Measurements from ENCODE around the gene BCL11B. TPM values are rescaled to one million over a fixed set of nuclear protein-coding genes. Genes with fewer than 3 reads are reported as not detected.

Gene BCL11B
- polyA plus RNA-seq, 3 donors = 0.11 to 0.28 (median 0.13) TPM

DNA sequence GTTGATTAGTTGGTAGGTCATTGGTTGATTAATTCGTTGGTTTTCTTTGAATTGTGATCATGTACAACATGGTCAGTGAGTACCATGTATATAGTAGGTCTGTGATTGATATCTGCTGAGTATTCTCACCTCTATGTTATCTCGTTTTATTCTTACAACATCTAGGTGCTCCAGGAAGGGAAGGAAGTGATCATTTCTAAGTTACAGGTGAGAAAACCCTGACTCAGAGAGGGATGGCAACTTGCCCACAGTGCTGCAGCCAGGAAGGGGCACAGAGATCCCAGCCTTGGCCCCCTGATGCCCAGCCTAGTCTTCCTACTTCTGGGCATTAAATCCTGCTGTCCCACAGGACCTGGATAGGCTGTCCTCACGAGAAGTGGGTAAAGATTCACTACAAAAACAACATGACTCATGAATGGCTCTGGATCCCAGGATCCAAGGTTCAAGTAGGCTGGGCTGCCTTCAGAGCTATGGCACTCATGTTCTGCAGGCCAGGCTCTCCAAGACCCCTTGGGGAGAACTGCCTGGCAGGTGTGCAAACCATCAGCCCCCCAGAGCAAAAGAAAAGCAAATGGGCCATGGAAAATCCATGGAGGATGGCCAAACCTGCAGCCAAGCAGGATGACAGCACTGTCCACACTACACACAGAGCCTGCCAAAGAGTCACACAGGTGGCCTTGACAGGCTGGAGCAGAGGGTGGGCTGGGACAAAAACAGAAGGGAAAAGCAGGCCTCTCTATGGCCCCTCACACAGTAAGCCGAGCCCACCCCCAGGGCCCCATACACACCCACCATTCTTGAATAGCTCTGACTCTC, 146.2 kb downstream of the BCL11B start:
- 55 to 71% (median 67%) methylated on average over 4 of the region's 4 CpGs for WGBS, 3 donors
- H3K27ac ChIP-seq (ENCODE audit: low read depth, low read length) = no peak overlapping the region

GRCh38 chr14:99125113-99125512, 146.9 kb downstream of the BCL11B start:
- WGBS, 3 donors = 84 to 90% (median 86%) methylated on average over 10 of the region's 10 CpGs
- H3K27ac ChIP-seq (ENCODE audit: low read depth, low read length) = no peak overlapping the region

GRCh38 chr14:99124482-99125105, 147.4 kb downstream of the BCL11B start:
- H3K27ac ChIP-seq (ENCODE audit: low read depth, low read length) = no peak overlapping the region
- 86 to 90% (median 88%) methylated on average over 9 to 10 of the region's 10 CpGs for WGBS, 3 donors

DNA sequence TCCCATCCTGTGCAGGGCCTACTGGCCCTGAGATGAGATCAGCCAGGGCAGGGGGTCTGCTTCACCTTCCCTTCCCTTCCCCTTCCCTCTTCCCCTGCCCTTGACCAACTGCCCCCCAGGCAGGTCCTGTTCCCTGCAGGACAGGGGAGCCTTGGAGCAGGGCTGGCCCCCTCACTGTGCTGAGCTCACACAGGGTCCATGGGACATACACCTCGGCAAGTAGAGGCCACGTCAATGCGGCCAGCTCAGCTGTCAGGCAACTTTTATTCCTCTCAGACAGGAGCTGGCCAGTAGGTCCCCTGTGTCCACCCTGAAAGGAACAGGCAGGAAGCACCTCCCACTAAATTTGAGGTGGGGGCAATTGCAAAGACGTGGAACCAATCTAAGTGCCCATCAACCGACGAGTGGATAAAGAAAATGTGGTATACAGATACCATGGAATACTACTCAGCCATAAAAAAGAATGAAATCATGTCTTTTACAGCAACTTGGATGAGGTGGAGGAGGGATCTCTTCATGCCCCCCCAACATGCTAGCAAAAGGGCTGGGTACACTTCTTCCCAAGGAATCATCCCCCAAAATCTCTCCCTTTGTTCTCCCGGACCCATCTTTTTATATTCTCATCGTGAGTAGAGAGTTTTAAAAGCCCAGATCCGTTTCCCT, 148.7 kb downstream of the BCL11B start:
- 76 to 89% (median 89%) methylated on average over 9 of the region's 9 CpGs for WGBS, 3 donors
- H3K27ac ChIP-seq (ENCODE audit: low read depth, low read length) = no peak overlapping the region

DNA sequence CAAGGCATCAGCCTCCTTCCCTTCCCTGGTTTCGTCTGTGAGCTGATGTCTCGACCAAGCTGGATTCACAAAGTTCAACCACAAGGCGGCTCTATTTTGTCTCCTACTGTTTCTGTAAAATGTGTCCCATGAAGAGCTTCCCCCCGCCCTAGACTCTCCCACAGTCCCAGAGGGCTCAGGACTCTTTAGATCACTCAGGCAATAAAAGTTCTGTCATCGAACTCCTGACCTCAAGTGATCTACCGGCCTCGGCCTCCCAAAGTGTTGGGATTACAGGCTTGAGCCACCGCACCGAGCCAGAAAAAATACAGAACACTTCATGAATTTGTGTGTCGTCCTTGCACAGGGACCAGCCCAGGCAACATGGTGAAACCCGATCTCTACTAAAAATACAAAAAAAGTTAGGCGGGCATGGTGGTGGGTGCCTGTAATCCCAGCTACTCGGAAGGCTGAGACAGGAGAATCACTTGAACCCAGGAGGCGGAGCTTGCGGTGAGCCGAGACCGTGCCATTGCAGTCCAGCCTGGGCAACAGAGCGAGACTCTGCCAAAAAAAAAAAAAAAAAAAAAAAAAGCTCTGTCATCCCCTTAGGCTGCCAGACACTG, 149.4 kb downstream of the BCL11B start:
- 75 to 81% (median 80%) methylated on average over 18 of the region's 18 CpGs for WGBS, 3 donors

DNA sequence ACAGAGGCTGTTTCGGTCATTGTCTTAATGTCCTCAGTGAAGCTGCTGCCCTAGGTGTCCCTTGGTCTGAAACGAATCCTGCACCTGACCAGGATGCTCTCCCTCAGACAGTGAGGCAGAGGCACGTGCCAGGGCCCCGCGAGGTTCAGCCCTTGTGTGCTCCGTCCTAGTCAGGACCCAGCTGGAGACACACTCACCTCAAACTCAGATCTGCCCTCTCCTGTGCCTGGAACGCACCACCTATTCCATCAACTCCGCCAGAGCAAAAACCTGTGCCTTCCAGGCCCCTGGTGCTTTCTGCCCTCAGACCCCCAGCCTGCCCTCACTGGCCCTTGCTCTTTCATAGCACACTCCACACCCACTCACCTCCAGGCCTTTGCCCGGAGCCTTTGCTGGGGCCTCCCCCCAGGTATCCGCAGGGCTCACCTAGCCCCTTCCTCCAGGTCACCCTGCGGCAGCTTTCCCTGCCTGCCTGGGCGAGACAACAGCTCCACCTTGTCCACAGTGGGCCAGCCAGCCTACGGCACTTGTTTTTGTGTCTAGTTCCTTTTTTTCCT, 150.6 kb downstream of the BCL11B start:
- WGBS, 3 donors = 83 to 87% (median 83%) methylated on average over 13 of the region's 13 CpGs

More for the DNA sequence above, 149.4 kb downstream of the BCL11B start:
- H3K27ac ChIP-seq (ENCODE audit: low read depth, low read length) = no peak overlapping the region

GRCh38 chr14:99120526-99121318, 151.3 kb downstream of the BCL11B start:
- 77 to 87% (median 86%) methylated on average over 17 of the region's 17 CpGs for WGBS, 3 donors
- H3K27ac ChIP-seq (ENCODE audit: low read depth, low read length) = no peak overlapping the region

More for the DNA sequence above, 150.6 kb downstream of the BCL11B start:
- H3K27ac ChIP-seq (ENCODE audit: low read depth, low read length) = no peak overlapping the region

DNA sequence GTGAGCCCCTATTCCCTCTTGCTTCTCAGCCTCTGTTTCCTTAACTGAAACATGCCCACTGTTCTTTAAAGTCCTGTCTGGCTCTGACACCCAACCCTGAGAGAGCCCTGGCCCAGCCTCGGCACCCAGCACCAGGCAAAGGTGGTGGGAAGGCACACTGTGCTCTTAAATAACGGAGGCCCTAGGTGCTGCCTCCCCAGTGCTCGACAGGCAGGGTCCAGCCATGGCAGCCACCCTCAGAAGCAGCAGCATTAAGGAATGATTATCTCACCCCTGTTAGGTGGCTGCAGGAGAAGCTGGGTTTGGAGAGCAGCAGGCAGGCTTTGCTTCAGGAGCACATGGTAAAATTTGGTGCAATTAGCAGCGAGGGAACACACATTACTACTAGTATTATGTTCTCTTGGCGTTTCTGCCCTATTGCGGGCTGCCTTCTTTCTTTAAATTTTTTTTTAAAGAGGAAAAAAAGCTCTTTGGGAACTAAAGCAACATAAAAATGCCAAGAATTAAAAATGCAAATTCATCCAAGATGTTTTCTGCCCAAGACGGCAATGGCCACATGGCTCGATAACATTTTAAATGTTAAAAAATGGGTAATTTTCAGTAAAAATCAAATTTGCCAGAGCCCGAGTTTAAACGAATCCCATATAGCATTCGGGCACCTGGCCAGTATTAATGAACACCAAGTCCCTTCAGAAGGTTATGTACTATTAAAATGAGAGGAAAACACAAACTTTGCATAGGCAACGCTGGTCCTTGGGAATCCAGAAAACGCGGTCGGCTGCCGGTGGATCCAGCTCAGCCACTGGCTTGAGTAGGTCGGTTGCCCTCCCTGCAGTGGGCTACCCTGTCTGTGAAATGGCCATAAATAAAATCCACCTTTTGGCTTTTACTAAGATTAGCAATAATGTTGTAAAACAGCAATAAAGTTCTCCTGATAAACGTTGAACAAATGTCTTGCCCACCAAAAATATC, 152.2 kb downstream of the BCL11B start:
- 64 to 79% (median 74%) methylated on average over 18 of the region's 18 CpGs for WGBS, 3 donors
- no peak overlapping the region for H3K27ac ChIP-seq (ENCODE audit: low read depth, low read length)

Other genes starting within 250 kb of the BCL11B start
- 10 to 100 TPM; 19.8 to 45.5 (median 37.8) TPM for gene SETD3, start 208.7 kb upstream of the BCL11B start, polyA plus RNA-seq
- 10 to 100 TPM in 2 of 3 donors, 1 to 10 TPM in 1; 8.0 to 19.5 (median 11.8) TPM for gene CCNK, start 209.2 kb upstream of the BCL11B start, polyA plus RNA-seq

Data from adipose tissue (tissue), 3 donors.